Measurements from ENCODE around the gene PIK3R1.

Gene PIK3R1

DNA sequence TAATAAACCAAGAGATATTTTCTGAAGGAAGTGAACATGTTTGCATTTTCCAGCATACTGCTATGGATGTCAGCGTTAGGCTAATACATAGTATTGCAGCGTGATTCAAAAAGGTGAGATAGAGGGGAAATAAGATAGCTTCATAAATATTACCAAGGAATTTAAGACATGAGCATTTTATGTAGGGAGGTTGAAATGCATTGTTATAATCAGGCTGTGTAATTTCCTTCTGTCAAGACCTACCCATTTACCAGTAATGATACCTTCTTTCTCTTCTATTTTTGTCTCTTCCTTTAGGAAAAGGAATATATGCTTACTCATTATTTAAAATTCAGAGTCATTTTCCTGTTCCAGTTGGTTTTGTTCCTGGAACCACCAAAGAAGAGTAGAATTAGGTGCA, 33.3 kb downstream of the PIK3R1 start:
- no peak for TF ChIP-seq CTCF (IDR thresholded peaks at IDR 0.05; ENCODE audit: low read depth, low read length, missing control alignments)
- H3K4me3 ChIP-seq (ENCODE audit: low read depth, low read length) = no peak overlapping the region
- DNase-seq (ENCODE audit: low read depth) = no peak

DNA sequence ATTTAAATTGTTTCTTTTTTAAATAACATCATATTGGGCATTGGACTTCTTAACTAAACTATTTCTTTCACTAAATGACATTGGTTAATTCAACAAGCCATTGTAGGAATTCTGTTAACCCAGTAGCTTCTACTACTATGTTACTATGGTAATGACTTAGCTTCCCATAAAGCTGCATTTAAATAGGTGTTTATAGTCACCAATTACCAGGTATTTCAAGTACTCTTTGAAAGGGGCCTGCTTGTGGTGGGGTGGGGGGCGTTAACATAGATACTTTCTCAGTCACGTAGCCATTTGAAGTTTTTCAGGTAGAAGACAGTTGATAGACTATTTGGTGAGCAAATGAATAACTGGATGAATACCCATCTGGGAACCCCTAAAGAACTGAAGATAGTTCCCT, 34.0 kb downstream of the PIK3R1 start:
- TF ChIP-seq CTCF (IDR thresholded peaks at IDR 0.05; ENCODE audit: low read depth, low read length, missing control alignments) = no peak
- no peak overlapping the region for H3K4me3 ChIP-seq (ENCODE audit: low read depth, low read length)
- no peak for DNase-seq (ENCODE audit: low read depth)

DNA sequence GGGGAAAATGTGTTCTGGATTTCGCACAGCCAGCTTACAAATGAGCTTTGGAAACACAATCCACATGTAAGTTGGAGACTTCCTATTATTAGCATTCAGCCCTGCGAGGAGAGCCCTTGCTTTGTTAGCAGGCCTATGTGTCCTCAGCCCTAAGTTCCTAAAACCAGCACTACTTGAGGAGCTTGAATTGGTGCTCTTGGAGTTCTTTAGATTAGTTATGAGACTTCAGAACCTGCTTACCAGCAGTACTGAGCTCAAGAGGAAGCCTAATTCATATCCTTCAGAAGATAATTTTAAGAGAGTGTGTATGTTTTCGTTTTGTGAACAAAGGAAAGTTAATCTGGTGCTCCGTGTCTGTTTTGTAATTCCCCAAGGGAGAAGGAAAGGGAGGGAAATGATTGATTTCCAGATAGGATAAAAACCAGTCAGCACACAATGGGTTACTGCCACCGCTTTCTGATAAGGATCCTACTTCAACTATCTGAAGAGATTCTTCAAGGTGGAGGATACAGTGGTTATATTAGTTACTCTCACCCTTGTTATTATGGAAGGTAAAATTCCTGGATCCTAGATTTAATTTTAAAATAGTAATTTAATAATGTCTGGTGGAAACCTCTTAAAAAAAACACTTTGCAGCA, 35.2 kb downstream of the PIK3R1 start:
- no peak for DNase-seq (ENCODE audit: low read depth)
- H3K4me3 ChIP-seq (ENCODE audit: low read depth, low read length) = no peak overlapping the region
- TF ChIP-seq CTCF (IDR thresholded peaks at IDR 0.05; ENCODE audit: low read depth, low read length, missing control alignments) = no peak

- no peak for DNase-seq (ENCODE audit: low read depth)
- TF ChIP-seq CTCF (IDR thresholded peaks at IDR 0.05; ENCODE audit: low read depth, low read length, missing control alignments) = no peak
- no peak overlapping the region for H3K4me3 ChIP-seq (ENCODE audit: low read depth, low read length)
These were observed 35.8 kb downstream of the PIK3R1 start for GRCh38 chr5:68251386-68251785.

- no peak overlapping the region for H3K4me3 ChIP-seq (ENCODE audit: low read depth, low read length)
- DNase-seq (ENCODE audit: low read depth) = no peak
- no peak for TF ChIP-seq CTCF (IDR thresholded peaks at IDR 0.05; ENCODE audit: low read depth, low read length, missing control alignments)
These were observed 36.4 kb downstream of the PIK3R1 start for GRCh38 chr5:68251804-68252522.

- no peak overlapping the region for H3K4me3 ChIP-seq (ENCODE audit: low read depth, low read length)
- no peak for DNase-seq (ENCODE audit: low read depth)
- peak; percentile 74 for TF ChIP-seq CTCF (IDR thresholded peaks at IDR 0.05; ENCODE audit: low read depth, low read length, missing control alignments)
These were observed 37.4 kb downstream of the PIK3R1 start for GRCh38 chr5:68252673-68253623.

Data from GM12864 (cell line).